GM20431 (cell line): ENCODE data around the gene ATAD2B.

Experiments
- in situ Hi-C: fragments of 300-500 bp; cut with MseI, MboI; formaldehyde crosslinking; loops from one replicate; pipeline ENCODE4 v1.15.0; 2020; ENCODE audit warnings: low sequenced_read_pairs; ENCODE audit not compliant: unreplicated experiment

The ATAD2B gene

GRCh38 chr2:23916727-23917405 is 10.1 kb downstream of the ATAD2B start:
- in situ Hi-C loops: no loop called here

- in situ Hi-C loops: no loop called here
Measured at GRCh38 chr2:23915327-23915726, 11.6 kb downstream of the ATAD2B start.

- in situ Hi-C loops: no loop called here
Measured at GRCh38 chr2:23912054-23912453, 14.9 kb downstream of the ATAD2B start.

GRCh38 chr2:23905155-23905554 is 21.8 kb downstream of the ATAD2B start:
- in situ Hi-C loops: no loop called here

GRCh38 chr2:23904692-23905091 is 22.2 kb downstream of the ATAD2B start:
- in situ Hi-C loops: no loop called here

GRCh38 chr2:23904215-23904614 is 22.7 kb downstream of the ATAD2B start:
- in situ Hi-C loops: no loop called here

- in situ Hi-C loops: no loop called here
Measured at GRCh38 chr2:23903034-23903433, 23.9 kb downstream of the ATAD2B start.

- in situ Hi-C loops: no loop called here
Measured at GRCh38 chr2:23901966-23902846, 24.7 kb downstream of the ATAD2B start.

GRCh38 chr2:23900541-23901322 is 26.2 kb downstream of the ATAD2B start:
- in situ Hi-C loops: no loop called here

- in situ Hi-C loops: no loop called here
Measured at GRCh38 chr2:23900133-23900532, 26.8 kb downstream of the ATAD2B start.

- in situ Hi-C loops: no loop called here
Measured at GRCh38 chr2:23871206-23871605, 55.7 kb downstream of the ATAD2B start.

- in situ Hi-C loops: no loop called here
Measured at GRCh38 chr2:23867449-23867848, 59.5 kb downstream of the ATAD2B start.

GRCh38 chr2:23862716-23863426 is 64.1 kb downstream of the ATAD2B start:
- in situ Hi-C loops: no loop called here

- in situ Hi-C loops: no loop called here
Measured at GRCh38 chr2:23861952-23862351, 65.0 kb downstream of the ATAD2B start.

- in situ Hi-C loops: no loop called here
Measured at GRCh38 chr2:23859983-23860382, 66.9 kb downstream of the ATAD2B start.

- in situ Hi-C loops: no loop called here
Measured at GRCh38 chr2:23859234-23859633, 67.7 kb downstream of the ATAD2B start.

- in situ Hi-C loops: no loop called here
Measured at GRCh38 chr2:23850564-23851256, 76.2 kb downstream of the ATAD2B start.

GRCh38 chr2:23844905-23845304 is 82.0 kb downstream of the ATAD2B start:
- in situ Hi-C loops: no loop called here
